Measurements from ENCODE around the gene AKT3. TPM values are rescaled to one million over a fixed set of nuclear protein-coding genes. Genes with fewer than 3 reads are reported as not detected.
"Not testable (repeated sequence)": the region's sequence is repeated elsewhere in the genome, so short reads cannot be mapped to it uniquely, and the experiment has no call there.

Gene AKT3
- total RNA-seq, 1 donor from 2014 or later, result 169 TPM

DNA sequence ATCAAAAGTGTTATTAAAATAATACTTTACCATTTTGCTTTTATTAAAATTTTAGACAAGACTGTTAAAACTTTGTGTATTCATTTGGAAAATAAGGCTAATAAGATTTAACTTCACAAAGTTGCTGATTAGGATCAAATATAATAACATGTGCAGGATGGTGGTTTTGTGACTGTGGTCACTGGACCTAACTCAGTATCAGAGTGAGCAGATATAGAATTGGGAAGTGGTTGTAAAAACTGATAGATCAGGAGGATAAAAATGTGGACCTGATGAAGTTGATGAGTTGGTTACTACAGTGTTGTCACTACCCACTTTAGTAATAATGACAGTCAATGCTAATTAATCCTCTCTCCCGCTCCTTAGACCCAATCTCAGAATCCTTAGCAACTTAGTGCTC lies 186.4 kb downstream of the AKT3 start:
- Mint-ChIP-seq H3K27me3 (ENCODE audit: unreplicated experiment) (peaks cover 2% of the 10 kb centered on the region), H3K9me3 (ENCODE audit: unreplicated experiment) (peaks cover 3% of the 10 kb centered on the region), H3K36me3 (ENCODE audit: unreplicated experiment) (peaks cover 18% of the 10 kb centered on the region), H3K4me1 (ENCODE audit: low read depth, unreplicated experiment) (peaks cover 3% of the 10 kb centered on the region), H3K27ac (ENCODE audit: unreplicated experiment) (no peak overlapping the region), H3K4me3 (ENCODE audit: unreplicated experiment) (no peak overlapping the region)
- no peak for TF ChIP-seq CTCF (IDR thresholded peaks at IDR 0.05; ENCODE audit: partially characterized antibody, unreplicated experiment)
- no peak for DNase-seq

GRCh38 chr1:243662169-243662568 lies 187.9 kb downstream of the AKT3 start:
- H3K4me3 Mint-ChIP-seq (ENCODE audit: unreplicated experiment); H3K4me1 Mint-ChIP-seq (ENCODE audit: low read depth, unreplicated experiment); H3K27me3 Mint-ChIP-seq (ENCODE audit: unreplicated experiment); H3K27ac Mint-ChIP-seq (ENCODE audit: unreplicated experiment); DNase-seq; H3K9me3 Mint-ChIP-seq (ENCODE audit: unreplicated experiment): not testable (repeated sequence)
- peaks cover 10% of the 10 kb centered on the region for H3K36me3 Mint-ChIP-seq (ENCODE audit: unreplicated experiment)

- peaks cover 12% of the 10 kb centered on the region for H3K36me3 Mint-ChIP-seq (ENCODE audit: unreplicated experiment)
- H3K27ac Mint-ChIP-seq (ENCODE audit: unreplicated experiment), result no peak overlapping the region
These were observed 191.4 kb downstream of the AKT3 start for GRCh38 chr1:243658594-243659105.

DNA sequence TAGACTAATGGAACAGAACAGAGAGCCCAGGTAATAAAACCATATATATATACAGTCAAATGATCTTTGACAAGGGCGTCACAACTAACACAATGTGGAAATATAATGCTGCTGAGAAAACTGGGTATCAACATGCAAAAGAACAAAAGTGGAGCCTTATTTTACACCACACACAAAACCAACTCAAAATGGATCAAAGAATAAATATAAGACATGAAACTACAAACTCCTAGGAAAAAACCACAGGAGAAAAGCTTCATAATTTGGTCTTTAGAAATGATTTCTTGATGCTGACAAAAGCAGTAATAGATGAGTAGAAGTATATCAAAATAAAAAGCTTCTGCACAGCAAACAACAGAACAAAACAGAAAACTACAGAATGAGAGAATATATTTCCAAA lies 192.2 kb downstream of the AKT3 start:
- no peaks in the 10 kb centered on the region for H3K27me3 Mint-ChIP-seq (ENCODE audit: unreplicated experiment)
- H3K4me1 Mint-ChIP-seq (ENCODE audit: low read depth, unreplicated experiment), result no peaks in the 10 kb centered on the region
- TF ChIP-seq CTCF (IDR thresholded peaks at IDR 0.05; ENCODE audit: partially characterized antibody, unreplicated experiment), result no peak
- peaks cover 1% of the 10 kb centered on the region for H3K9me3 Mint-ChIP-seq (ENCODE audit: unreplicated experiment)
- H3K4me3 Mint-ChIP-seq (ENCODE audit: unreplicated experiment), result no peak overlapping the region
- DNase-seq, result no peak
- H3K36me3 Mint-ChIP-seq (ENCODE audit: unreplicated experiment), result peaks cover 15% of the 10 kb centered on the region
- H3K27ac Mint-ChIP-seq (ENCODE audit: unreplicated experiment), result no peak overlapping the region

More at GRCh38 chr1:243658594-243659105, 191.4 kb downstream of the AKT3 start:
- DNase-seq, result no peak
- no peak for TF ChIP-seq CTCF (IDR thresholded peaks at IDR 0.05; ENCODE audit: partially characterized antibody, unreplicated experiment)
- Mint-ChIP-seq H3K9me3 (ENCODE audit: unreplicated experiment) (no peaks in the 10 kb centered on the region), H3K4me3 (ENCODE audit: unreplicated experiment) (no peak overlapping the region), H3K27me3 (ENCODE audit: unreplicated experiment) (no peaks in the 10 kb centered on the region), H3K4me1 (ENCODE audit: low read depth, unreplicated experiment) (no peaks in the 10 kb centered on the region)

DNA sequence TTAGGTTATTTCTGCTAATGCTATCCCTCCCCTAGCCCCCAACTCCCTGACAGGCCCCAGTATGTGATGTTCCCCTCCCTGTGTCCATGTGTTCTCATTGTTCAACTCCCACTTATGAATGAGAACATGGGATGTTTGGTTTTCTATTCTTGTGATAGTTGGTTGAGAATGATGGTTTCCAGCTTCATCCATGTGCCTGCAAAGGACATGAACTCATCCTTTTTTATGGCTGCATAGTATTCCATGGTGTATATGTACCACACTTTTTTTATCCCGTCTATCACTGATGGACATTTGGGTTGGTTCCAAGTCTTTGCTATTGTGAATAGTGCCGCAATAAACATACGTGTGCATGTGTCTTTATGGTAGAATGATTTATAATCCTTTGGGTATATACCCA lies 200.5 kb downstream of the AKT3 start:
- H3K36me3 Mint-ChIP-seq (ENCODE audit: unreplicated experiment), result peaks cover 18% of the 10 kb centered on the region
- not testable (repeated sequence) for H3K27me3 Mint-ChIP-seq (ENCODE audit: unreplicated experiment); H3K4me3 Mint-ChIP-seq (ENCODE audit: unreplicated experiment); DNase-seq; H3K9me3 Mint-ChIP-seq (ENCODE audit: unreplicated experiment); H3K27ac Mint-ChIP-seq (ENCODE audit: unreplicated experiment); H3K4me1 Mint-ChIP-seq (ENCODE audit: low read depth, unreplicated experiment)

DNA sequence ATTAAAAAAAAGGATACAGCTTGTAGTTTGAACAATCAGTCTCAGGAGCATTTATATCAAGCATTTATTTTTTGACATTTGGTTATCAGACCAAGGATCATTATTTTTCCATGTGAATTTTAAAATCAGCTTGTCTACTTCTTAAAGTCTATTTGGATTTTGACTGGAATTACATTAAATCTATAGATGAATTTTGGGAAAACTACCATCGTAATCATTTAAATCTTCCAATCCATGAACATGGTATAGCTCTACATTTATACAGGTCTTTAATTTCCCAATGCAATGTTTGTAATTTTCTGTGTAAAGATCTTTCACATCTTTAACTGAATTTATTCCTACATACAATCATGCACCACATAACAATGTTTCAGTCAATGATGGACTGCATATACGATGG lies 203.2 kb downstream of the AKT3 start:
- Mint-ChIP-seq H3K4me3 (ENCODE audit: unreplicated experiment) (no peak overlapping the region), H3K27me3 (ENCODE audit: unreplicated experiment) (peaks cover 2% of the 10 kb centered on the region), H3K4me1 (ENCODE audit: low read depth, unreplicated experiment) (no peaks in the 10 kb centered on the region), H3K27ac (ENCODE audit: unreplicated experiment) (no peak overlapping the region), H3K36me3 (ENCODE audit: unreplicated experiment) (peaks cover 12% of the 10 kb centered on the region), H3K9me3 (ENCODE audit: unreplicated experiment) (no peaks in the 10 kb centered on the region)
- DNase-seq, result no peak
- no peak for TF ChIP-seq CTCF (IDR thresholded peaks at IDR 0.05; ENCODE audit: partially characterized antibody, unreplicated experiment)

All from glutamatergic neuron (in vitro differentiated cells).